Transverse colon (tissue), 4 donors: Measurements from ENCODE around the gene TMEM240. TPM values are rescaled to one million over a fixed set of nuclear protein-coding genes. Genes with fewer than 3 reads are reported as not detected.

ENCODE experiments used
- DNase-seq: peaks from one replicate; pipeline ENCODE4 v3.0.0-alpha.2; 2019
- H3K27ac ChIP-seq, 4 donors: fragments of 200-600 bp; sonication (generic); 2 replicates each; pipeline ENCODE4 v1.5.1; 2016 to 2018; ENCODE audit warnings: inconsistent platforms in 4 of 4
- H3K27me3 ChIP-seq: fragments of 200-600 bp; sonication (generic); 2 replicates; pipeline ENCODE4 v1.5.1; 2017; ENCODE audit warnings: inconsistent platforms
- H3K36me3 ChIP-seq, 4 donors: fragments of 200-600 bp; sonication (generic); 2 replicates each; pipeline ENCODE4 v1.5.1; 2017 to 2019; ENCODE audit warnings: inconsistent platforms in 4 of 4
- H3K4me1 ChIP-seq, 4 donors: fragments of 200-600 bp; sonication (generic); 2 replicates each; pipeline ENCODE4 v1.5.1; 2017 to 2020; ENCODE audit warnings: inconsistent platforms in 4 of 4
- H3K4me3 ChIP-seq, 4 donors: fragments of 200-600 bp; sonication (generic); 1 replicate in 1 of 4; 2 replicates in 3 of 4; pipeline versions ENCODE4 v1.5.1 to v1.6.1; 2017 to 2019; ENCODE audit warnings: inconsistent platforms in 4 of 4
- H3K9me3 ChIP-seq, 2 donors: fragments of 200-600 bp; sonication (generic); 2 replicates each; pipeline ENCODE4 v1.5.1; 2017 to 2019; ENCODE audit warnings: inconsistent platforms in 2 of 2
- CTCF ChIP-seq, 5 experiments: fragments of 200-600 bp in 3 of 5; fragments of 450-650 bp in 2 of 5; sonication (generic) in 3 of 5; IDR thresholded peaks; 1 replicate in 2 of 5; 2 replicates in 3 of 5; pipeline ENCODE4 v1.5.1; 2016 to 2017; ENCODE audit warnings: antibody characterized with exemption in 5 of 5, inconsistent platforms in 3 of 5, mild to moderate bottlenecking in 2 of 5, moderate library complexity in 1 of 5
- EP300 ChIP-seq: sonication (generic); formaldehyde crosslinking; IDR thresholded peaks from one replicate; pipeline ENCODE4 v1.6.1; 2017; ENCODE audit warnings: antibody characterized with exemption, low read depth
- POLR2A ChIP-seq: fragments of 450-650 bp; IDR thresholded peaks from one replicate; pipeline ENCODE4 v1.6.1; 2016; ENCODE audit warnings: antibody characterized with exemption, mild to moderate bottlenecking, moderate library complexity
- POLR2AphosphoS5 ChIP-seq, 3 donors: sonication (generic); formaldehyde crosslinking; IDR thresholded peaks; one replicate each; pipeline ENCODE4 v1.6.1; 2016; ENCODE audit warnings: antibody characterized with exemption in 3 of 3
- WGBS, 2 donors: methylation state at CpG; one replicate each; pipeline ENCODE4 v1.1.5; 2018; ENCODE audit warnings: low coverage in 1 of 2; 5-methylcytosine and 5-hydroxymethylcytosine counted together
- in situ Hi-C, 4 donors: fragments of 200-750 bp; cut with MboI; loops; one replicate each; pipeline versions ENCODE4 v1.15.0 to v1.15.1; 2017; ENCODE audit warnings: low sequenced_read_pairs in 3 of 4, low pct_ligation_motif_present in 1 of 4, low pct_unique_long_range_greater_than_20kb in 1 of 4
- intact Hi-C: fragments of 100-400 bp; cut with DNase I; formaldehyde crosslinking; loops from one replicate; pipeline ENCODE4 v1.15.1; 2023; ENCODE audit warnings: low total_unique reads
- total RNA-seq, 4 donors: library from RNA; depleted of rRNA; stranded (reverse); fragments of >200 nt; gene quantifications; one replicate each; pipeline ENCODE4 v1.1.0, GENCODE V29; 2016

The TMEM240 gene
- total RNA-seq, 4 donors from 2014 or later = 3.8 to 27.3 (median 4.2) TPM; not detected in 1

GRCh38 chr1:1537626-1538250 lies 2.7 kb downstream of the TMEM240 start:
- TF ChIP-seq POLR2AphosphoS5 (IDR thresholded peaks at IDR 0.05) (no peak), EP300 (no peak), CTCF (IDR thresholded peaks at IDR 0.05) (no peak), POLR2A (no peak)
- 95% methylated on average over 18 to 32 of the region's 32 CpGs for WGBS, 2 donors
- H3K27ac ChIP-seq = no peak overlapping the region

GRCh38 chr1:1536938-1537546 lies 3.4 kb downstream of the TMEM240 start:
- Histone ChIP-seq H3K4me3 (no peak overlapping the region), H3K4me1 (peaks cover 5 to 19% (median 12%) of the 10 kb centered on the region in 4 donors), H3K36me3 (no peaks in the 10 kb centered on the region), H3K9me3 (peaks cover 0 to under 1% of the 10 kb centered on the region in 2 donors), H3K27me3 (peaks cover 9% of the 10 kb centered on the region), H3K27ac (no peak overlapping the region)
- in situ Hi-C loops (no loop called here), intact Hi-C loops (no loop called here)
- no peak for TF ChIP-seq POLR2AphosphoS5 (IDR thresholded peaks at IDR 0.05)
- TF ChIP-seq POLR2A = no peak
- TF ChIP-seq CTCF (IDR thresholded peaks at IDR 0.05) = no peak
- no peak for TF ChIP-seq EP300
- WGBS, 2 donors = 83 to 100% methylated on average over 1 to 15 of the region's 15 CpGs
- DNase-seq = no peak

More at GRCh38 chr1:1537626-1538250, 2.7 kb downstream of the TMEM240 start:
- no peak for DNase-seq
- Histone ChIP-seq H3K36me3 (no peaks in the 10 kb centered on the region), H3K4me3 (no peak overlapping the region), H3K4me1 (peaks cover 5 to 19% (median 12%) of the 10 kb centered on the region in 4 donors), H3K27me3 (peaks cover 9% of the 10 kb centered on the region), H3K9me3 (no peaks in the 10 kb centered on the region)
- in situ Hi-C loops = no loop called here
- intact Hi-C loops = no loop called here

GRCh38 chr1:1536019-1536937 lies 4.1 kb downstream of the TMEM240 start:
- TF ChIP-seq CTCF (IDR thresholded peaks at IDR 0.05) (no peak), POLR2AphosphoS5 (IDR thresholded peaks at IDR 0.05) (no peak), POLR2A (no peak), EP300 (no peak)
- H3K4me1 ChIP-seq = peaks cover 5 to 19% (median 12%) of the 10 kb centered on the region in 4 donors
- 81 to 100% methylated on average over 1 to 47 of the region's 48 CpGs for WGBS, 2 donors
- peaks cover 2 to 5% of the 10 kb centered on the region in 2 donors for H3K9me3 ChIP-seq
- peaks cover 9% of the 10 kb centered on the region for H3K27me3 ChIP-seq
- in situ Hi-C loops = no loop called here
- H3K4me3 ChIP-seq = no peak overlapping the region
- no peak for DNase-seq
- H3K36me3 ChIP-seq = no peaks in the 10 kb centered on the region
- no peak overlapping the region for H3K27ac ChIP-seq
- intact Hi-C loops = no loop called here
